OCI-LY1 (cell line): Measurements from ENCODE around the gene ZSWIM5.

Experiments
- H2AFZ ChIP-seq: fragments of 200-600 bp; sonication (generic), shearing (Covaris generic); 2 replicates; pipeline ENCODE4 v1.6.0; 2014; ENCODE audit warnings: antibody characterized with exemption, mild to moderate bottlenecking, low read length
- H3F3A ChIP-seq: fragments of 200-600 bp; sonication (generic), shearing (Covaris generic); 2 replicates; pipeline ENCODE4 v1.6.0; 2014; ENCODE audit warnings: mild to moderate bottlenecking, antibody characterized with exemption, low read length, moderate library complexity; ENCODE audit not compliant: insufficient read depth
- H3K27ac ChIP-seq: fragments of 200-600 bp; sonication (generic); 2 replicates; pipeline ENCODE4 v1.5.1; 2014; ENCODE audit warnings: low read length, mixed run types, mild to moderate bottlenecking, low read depth; ENCODE audit not compliant: poor library complexity, severe bottlenecking
- H3K27me3 ChIP-seq: fragments of 200-600 bp; sonication (generic); 2 replicates; pipeline ENCODE4 v1.6.0; 2014; ENCODE audit warnings: antibody characterized with exemption, mild to moderate bottlenecking, low read length, moderate library complexity; ENCODE audit not compliant: insufficient read depth
- H3K36me3 ChIP-seq: fragments of 200-600 bp; sonication (generic); 2 replicates; pipeline ENCODE4 v1.6.1; 2014; ENCODE audit warnings: mild to moderate bottlenecking, antibody characterized with exemption, low read length, moderate library complexity, mixed read lengths; ENCODE audit not compliant: insufficient read depth
- H3K4me1 ChIP-seq: fragments of 200-600 bp; sonication (generic); 2 replicates; pipeline ENCODE4 v1.5.1; 2014; ENCODE audit warnings: mild to moderate bottlenecking, low read length, moderate library complexity; ENCODE audit not compliant: insufficient read depth, severe bottlenecking
- H3K4me2 ChIP-seq: fragments of 200-600 bp; sonication (generic), shearing (Covaris generic); 2 replicates; pipeline ENCODE4 v1.6.1; 2014; ENCODE audit warnings: low read length
- H3K4me3 ChIP-seq: fragments of 200-600 bp; sonication (generic); 2 replicates; pipeline ENCODE4 v1.5.1; 2014; ENCODE audit warnings: low read length, low read depth, mild to moderate bottlenecking, mixed read lengths; ENCODE audit not compliant: poor library complexity, severe bottlenecking
- H3K79me2 ChIP-seq: fragments of 200-600 bp; shearing (Covaris generic); 2 replicates; pipeline ENCODE4 v1.6.1; 2016; ENCODE audit warnings: mixed run types, low read length, mixed read lengths; ENCODE audit not compliant: insufficient read depth
- H3K9ac ChIP-seq: fragments of 200-600 bp; sonication (generic), shearing (Covaris generic); 2 replicates; pipeline ENCODE4 v1.6.1; 2014; ENCODE audit warnings: mild to moderate bottlenecking, low read length, mixed read lengths
- H3K9me2 ChIP-seq: fragments of 200-600 bp; sonication (generic), shearing (Covaris generic); 2 replicates; pipeline ENCODE4 v1.6.1; 2014; ENCODE audit warnings: low read depth, mild to moderate bottlenecking, low read length, mixed read lengths
- H3K9me3 ChIP-seq: fragments of 200-600 bp; shearing (Covaris generic); 2 replicates; pipeline ENCODE4 v1.6.1; 2014; ENCODE audit warnings: low read length, mixed read lengths
- H4K20me1 ChIP-seq: fragments of 200-600 bp; sonication (generic), shearing (Covaris generic); 2 replicates; pipeline ENCODE4 v1.6.0; 2016; ENCODE audit warnings: mild to moderate bottlenecking, low read length; ENCODE audit not compliant: insufficient read depth
- CTCF ChIP-seq: fragments of 200-600 bp; sonication (generic), shearing (Covaris generic); IDR thresholded peaks from 2 replicates; pipeline ENCODE4 v1.5.1; 2017; ENCODE audit warnings: mild to moderate bottlenecking, antibody characterized with exemption, low read length, moderate library complexity, mixed read lengths
- EZH2 ChIP-seq: fragments of 200-600 bp; sonication (generic), shearing (Covaris generic); IDR thresholded peaks from 2 replicates; pipeline ENCODE4 v1.8.0; 2017; ENCODE audit warnings: borderline replicate concordance, mixed run types, mild to moderate bottlenecking, antibody characterized with exemption, low read length, moderate library complexity, mixed read lengths

ZSWIM5 gene

GRCh38 chr1:45216861-45217260, 10.5 kb upstream of the ZSWIM5 start:
- no peak overlapping the region for H2AFZ ChIP-seq
- no peaks in the 10 kb centered on the region for H3K4me1 ChIP-seq
- no peak for TF ChIP-seq EZH2
- TF ChIP-seq CTCF: no peak
- no peaks in the 10 kb centered on the region for H3K79me2 ChIP-seq
- no peak overlapping the region for H3K27ac ChIP-seq
- H3K9me3 ChIP-seq: no peaks in the 10 kb centered on the region
- no peak overlapping the region for H3K9ac ChIP-seq
- no peaks in the 10 kb centered on the region for H3K36me3 ChIP-seq
- H3F3A ChIP-seq: no peaks in the 10 kb centered on the region
- no peak overlapping the region for H3K4me2 ChIP-seq
- H4K20me1 ChIP-seq: no peaks in the 10 kb centered on the region
- H3K9me2 ChIP-seq: no peaks in the 10 kb centered on the region
- no peak overlapping the region for H3K4me3 ChIP-seq
- no peaks in the 10 kb centered on the region for H3K27me3 ChIP-seq

GRCh38 chr1:45216200-45216541, 9.8 kb upstream of the ZSWIM5 start:
- Histone ChIP-seq H3K9ac (no peak overlapping the region), H3F3A (no peaks in the 10 kb centered on the region), H3K4me2 (no peak overlapping the region)

GRCh38 chr1:45215485-45216199, 9.2 kb upstream of the ZSWIM5 start:
- no peaks in the 10 kb centered on the region for H3K79me2 ChIP-seq
- H3K4me2 ChIP-seq: no peak overlapping the region
- TF ChIP-seq CTCF (no peak), EZH2 (no peak)
- H3F3A ChIP-seq: no peaks in the 10 kb centered on the region
- no peaks in the 10 kb centered on the region for H3K4me1 ChIP-seq
- H3K9ac ChIP-seq: no peak overlapping the region
- H3K36me3 ChIP-seq: no peaks in the 10 kb centered on the region
- H3K27me3 ChIP-seq: no peaks in the 10 kb centered on the region
- H4K20me1 ChIP-seq: no peaks in the 10 kb centered on the region
- H2AFZ ChIP-seq: no peak overlapping the region
- no peaks in the 10 kb centered on the region for H3K9me3 ChIP-seq
- no peaks in the 10 kb centered on the region for H3K9me2 ChIP-seq
- H3K27ac ChIP-seq: no peak overlapping the region
- H3K4me3 ChIP-seq: no peak overlapping the region

More at GRCh38 chr1:45216200-45216541, 9.8 kb upstream of the ZSWIM5 start:
- Histone ChIP-seq H3K9me3 (no peaks in the 10 kb centered on the region), H2AFZ (no peak overlapping the region), H3K27ac (no peak overlapping the region), H3K79me2 (no peaks in the 10 kb centered on the region), H3K27me3 (no peaks in the 10 kb centered on the region), H3K36me3 (no peaks in the 10 kb centered on the region), H4K20me1 (no peaks in the 10 kb centered on the region), H3K9me2 (no peaks in the 10 kb centered on the region), H3K4me1 (no peaks in the 10 kb centered on the region), H3K4me3 (no peak overlapping the region)
- TF ChIP-seq CTCF: no peak
- TF ChIP-seq EZH2: no peak
